ENCODE data around the gene SPTBN1.

SPTBN1 gene

DNA sequence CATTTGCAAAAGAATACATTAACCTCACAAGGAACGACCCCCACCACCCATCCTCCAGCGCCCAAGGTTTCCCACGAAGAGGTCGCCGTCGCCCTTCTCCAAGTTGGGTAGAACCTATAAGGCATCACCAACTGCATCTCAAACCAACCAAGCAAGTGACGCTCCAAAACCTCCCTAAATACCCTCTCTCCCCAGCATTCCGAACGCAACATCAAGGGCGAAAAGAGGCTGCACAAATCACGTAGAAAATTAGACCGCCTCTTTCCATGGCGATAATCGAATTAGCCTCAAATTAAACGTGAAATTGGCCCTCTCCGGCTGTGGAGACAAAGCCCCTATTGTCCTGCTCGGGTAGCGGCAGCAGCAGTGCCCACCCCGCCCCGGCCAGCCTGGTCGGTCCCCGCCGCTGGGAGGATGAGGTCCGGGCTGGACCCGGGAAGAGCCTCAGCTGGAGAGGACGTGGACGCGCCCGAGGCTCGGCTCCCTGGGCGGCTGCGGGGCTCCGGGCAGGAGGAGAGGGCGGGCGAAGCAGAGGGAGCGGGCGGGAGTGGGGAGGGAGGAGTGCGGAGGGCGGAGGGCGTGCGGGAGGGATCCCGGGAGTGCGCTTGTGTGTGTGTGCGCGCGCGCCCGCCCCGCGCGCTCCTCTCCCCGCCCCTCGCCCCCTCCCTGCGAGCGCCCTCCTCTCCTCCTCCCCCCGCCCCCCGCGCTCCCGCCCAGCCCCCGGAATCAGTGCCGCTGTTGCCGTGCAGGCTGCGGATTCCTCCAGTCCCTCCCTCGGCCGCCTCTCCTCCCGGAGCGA, at the start of gene SPTBN1:
Gene SPTBN1 (plus strand): TSS at position 765 of the 799 bp plus-strand sequence. CDS start 70,092 bp downstream, outside the sequence.
- DNase-seq (ENCODE audit: low read depth in 2 of 2): peak in 1 of 2 experiments; percentile 13

DNA sequence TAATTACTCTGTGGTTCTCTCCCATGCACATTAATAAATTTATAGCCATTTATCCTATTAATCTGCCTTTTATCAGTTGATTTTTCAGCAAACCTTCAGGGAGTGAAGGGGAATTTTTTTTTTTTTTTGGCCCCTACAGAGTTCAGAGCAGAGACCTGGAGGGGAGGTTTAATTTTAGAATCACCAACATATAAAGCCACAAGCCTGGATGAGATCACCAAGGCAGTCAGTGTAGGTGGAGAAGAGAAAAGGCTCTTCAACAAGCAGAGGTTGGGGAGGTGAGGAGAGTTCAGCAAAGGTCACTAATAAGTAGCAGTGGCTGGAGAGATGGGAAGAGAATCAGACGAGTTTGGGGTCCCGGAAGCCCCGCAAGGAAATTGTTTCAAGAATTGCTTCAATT, 48.4 kb upstream of the SPTBN1 start:
- no peak for DNase-seq (ENCODE audit: low read depth in 2 of 2)

- no peak for DNase-seq (ENCODE audit: low read depth in 2 of 2)
These were observed 47.8 kb upstream of the SPTBN1 start for GRCh38 chr2:54408288-54408687.

DNA sequence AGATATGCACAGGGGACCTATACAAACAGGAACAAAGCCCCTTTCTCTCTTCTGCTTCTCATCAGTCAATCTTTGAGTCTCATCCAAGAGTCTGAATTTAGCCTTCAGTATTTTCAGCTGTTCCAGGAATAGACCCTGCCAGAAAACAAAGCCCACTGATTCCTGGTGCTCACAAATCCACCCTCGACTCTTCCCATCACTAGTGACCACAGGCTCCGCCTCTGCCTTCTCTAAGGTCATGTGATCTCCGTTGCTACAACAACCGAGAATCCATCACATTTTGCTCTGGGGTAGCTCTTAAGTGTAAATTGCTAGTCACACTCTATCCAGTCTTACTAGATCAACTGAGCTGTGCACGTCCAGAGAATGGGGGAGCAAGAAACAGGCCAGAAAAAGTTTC, 46.4 kb upstream of the SPTBN1 start:
- DNase-seq (ENCODE audit: low read depth in 2 of 2): no peak

- no peak for DNase-seq (ENCODE audit: low read depth in 2 of 2)
These were observed 44.2 kb upstream of the SPTBN1 start for GRCh38 chr2:54411801-54412354.

DNA sequence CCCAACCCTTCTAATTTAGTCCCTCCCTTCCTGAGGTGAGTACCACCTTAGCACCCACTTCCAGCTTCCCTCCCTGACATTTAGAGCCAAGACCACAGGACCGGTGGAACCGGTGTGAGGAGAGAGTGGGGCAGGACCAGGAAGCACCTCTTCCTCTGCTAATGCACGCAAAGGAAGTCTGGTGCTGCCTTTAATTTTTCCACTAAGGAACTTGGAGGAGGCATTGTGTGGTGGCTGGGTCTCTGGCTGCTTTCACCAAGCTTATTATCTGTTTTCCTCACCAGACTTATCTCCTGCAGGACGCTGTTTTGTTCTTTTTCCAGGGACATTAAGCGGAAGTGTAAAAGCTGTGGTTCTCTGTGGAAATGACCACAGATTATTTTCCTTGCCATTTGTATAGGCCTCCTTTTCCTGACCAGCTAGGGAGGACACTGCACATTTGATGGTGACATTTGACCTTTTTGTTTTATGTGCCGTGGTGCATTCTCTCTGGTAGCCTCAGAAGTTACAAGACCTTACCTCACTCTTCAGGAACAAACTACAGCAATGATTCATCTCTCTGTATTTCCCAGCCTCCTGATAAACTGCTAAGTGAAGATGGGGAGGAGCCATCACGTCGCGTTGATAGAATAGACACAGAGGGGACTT, 39.8 kb upstream of the SPTBN1 start:
- DNase-seq (ENCODE audit: low read depth in 2 of 2): no peak

GRCh38 chr2:54416938-54417337, 39.2 kb upstream of the SPTBN1 start:
- DNase-seq (ENCODE audit: low read depth in 2 of 2): no peak

DNA sequence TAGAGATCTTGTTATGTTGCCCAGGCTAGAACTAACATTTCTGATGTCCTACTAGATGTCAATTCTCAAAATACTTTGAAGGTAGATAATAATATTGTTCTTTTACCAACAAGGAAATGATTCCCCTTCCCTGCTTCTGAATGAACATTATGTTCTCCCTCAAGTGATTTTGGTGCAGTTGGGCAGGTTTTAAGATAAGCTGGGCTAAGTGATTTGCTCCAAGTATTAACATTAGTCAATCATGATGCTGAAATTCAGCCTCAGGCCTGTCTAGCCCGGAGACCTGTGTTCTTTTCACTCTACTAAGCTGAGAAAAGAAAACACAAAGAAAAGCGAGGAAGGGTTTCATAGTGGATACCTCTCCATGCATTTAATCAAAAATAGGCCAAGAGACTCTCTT, 38.5 kb upstream of the SPTBN1 start:
- DNase-seq (ENCODE audit: low read depth in 2 of 2): no peak

DNA sequence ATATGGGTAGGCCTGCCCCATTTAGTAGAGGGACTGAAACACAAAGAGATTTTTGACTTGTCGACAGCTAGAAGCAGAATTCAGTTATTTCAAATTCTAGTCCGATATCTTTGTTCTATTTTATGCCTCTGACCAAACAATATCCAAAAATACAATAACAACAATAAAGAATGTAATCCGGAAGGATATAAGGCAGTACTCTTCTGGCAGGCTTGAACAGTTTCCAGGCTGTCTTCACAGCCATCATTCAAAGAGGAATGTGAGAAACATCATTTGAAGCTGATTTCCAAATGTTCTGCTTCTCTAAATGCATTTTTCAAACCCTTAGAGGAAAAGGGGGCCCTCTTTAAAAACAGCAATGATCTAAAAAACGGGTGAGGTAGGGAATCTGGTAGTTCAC, 36.7 kb upstream of the SPTBN1 start:
- no peak for DNase-seq (ENCODE audit: low read depth in 2 of 2)

GRCh38 chr2:54419855-54420523, 36.1 kb upstream of the SPTBN1 start:
- no peak for DNase-seq (ENCODE audit: low read depth in 2 of 2)

GRCh38 chr2:54420524-54421172, 35.5 kb upstream of the SPTBN1 start:
- DNase-seq (ENCODE audit: low read depth in 2 of 2): no peak

- DNase-seq (ENCODE audit: low read depth in 2 of 2): peak in 1 of 2 experiments; percentile 11
These were observed 34.0 kb upstream of the SPTBN1 start for GRCh38 chr2:54422072-54422581.

DNA sequence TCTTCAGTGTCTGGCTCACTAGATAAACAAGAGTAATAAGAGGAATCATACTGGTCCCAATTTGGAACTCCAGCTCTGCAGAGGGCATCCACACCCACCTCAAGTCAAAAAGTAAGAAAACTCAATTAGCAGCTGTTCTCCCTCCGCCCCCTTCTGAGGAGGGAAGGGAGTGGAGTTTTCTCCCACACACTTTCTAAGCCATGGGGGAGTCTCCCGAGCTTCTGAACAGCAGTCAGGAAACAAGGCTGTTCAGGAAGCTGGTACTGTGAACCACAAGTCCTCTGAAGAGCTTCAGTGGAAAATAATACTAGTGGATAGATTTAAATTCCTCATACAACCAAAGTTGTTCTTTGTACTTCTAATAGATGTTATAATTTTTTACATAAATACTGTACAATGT, 32.9 kb upstream of the SPTBN1 start:
- DNase-seq (ENCODE audit: low read depth in 2 of 2): no peak

GRCh38 chr2:54424555-54425163, 31.5 kb upstream of the SPTBN1 start:
- no peak for DNase-seq (ENCODE audit: low read depth in 2 of 2)

DNA sequence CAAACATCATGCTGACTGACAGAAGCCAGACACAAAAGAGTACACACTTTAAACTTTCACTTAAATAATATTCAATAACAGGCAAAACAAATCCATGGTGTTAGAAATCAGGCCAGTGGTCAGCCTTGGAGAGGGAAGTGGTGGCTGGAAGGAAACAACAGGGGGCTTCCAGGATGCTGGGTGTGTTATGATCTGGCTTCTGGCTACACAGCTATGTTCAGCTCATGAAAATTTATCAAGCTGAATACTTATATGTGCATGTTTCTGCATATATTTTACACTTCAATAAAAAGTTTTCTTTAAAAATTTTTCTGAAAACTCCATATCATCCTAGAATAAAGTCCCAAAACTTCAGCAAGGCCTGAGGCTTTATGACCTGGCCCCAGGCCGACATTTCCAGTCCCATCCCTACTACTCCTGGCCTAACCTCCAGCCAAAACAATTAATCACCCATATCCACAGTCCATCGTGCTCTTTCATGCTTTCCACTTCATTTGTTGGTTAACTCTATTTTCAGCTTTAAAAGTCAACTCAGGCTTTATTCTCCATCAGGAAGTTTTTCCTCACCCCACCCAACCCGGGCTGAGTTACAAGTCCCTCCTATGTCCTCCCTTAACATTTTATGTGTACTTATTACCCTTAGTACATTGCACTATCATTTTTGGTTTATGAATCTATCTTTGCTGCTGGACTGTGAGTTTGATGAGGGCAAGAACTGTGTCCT, 27.9 kb upstream of the SPTBN1 start:
- DNase-seq (ENCODE audit: low read depth in 2 of 2): no peak

DNA sequence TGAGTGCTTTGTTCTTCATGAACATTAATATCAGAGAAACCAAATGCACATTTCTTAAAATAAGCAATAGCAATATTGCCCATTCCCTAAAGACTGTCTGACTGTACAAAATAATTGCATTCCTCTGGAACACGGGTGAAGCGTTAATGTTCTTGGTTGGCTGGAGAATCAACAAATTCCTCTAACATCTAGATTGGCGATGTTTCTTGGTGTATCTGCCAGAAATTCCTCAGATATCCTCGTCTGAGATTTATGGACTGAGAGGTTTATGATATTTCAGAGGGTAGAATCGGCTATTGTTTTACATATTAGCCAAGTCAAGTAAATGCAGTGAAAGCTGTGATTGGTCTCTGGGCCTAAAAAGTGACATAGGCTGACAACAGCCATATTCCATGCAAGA, 27.1 kb upstream of the SPTBN1 start:
- no peak for DNase-seq (ENCODE audit: low read depth in 2 of 2)

- no peak for DNase-seq (ENCODE audit: low read depth in 2 of 2)
These were observed 26.1 kb upstream of the SPTBN1 start for GRCh38 chr2:54429811-54430551.

DNA sequence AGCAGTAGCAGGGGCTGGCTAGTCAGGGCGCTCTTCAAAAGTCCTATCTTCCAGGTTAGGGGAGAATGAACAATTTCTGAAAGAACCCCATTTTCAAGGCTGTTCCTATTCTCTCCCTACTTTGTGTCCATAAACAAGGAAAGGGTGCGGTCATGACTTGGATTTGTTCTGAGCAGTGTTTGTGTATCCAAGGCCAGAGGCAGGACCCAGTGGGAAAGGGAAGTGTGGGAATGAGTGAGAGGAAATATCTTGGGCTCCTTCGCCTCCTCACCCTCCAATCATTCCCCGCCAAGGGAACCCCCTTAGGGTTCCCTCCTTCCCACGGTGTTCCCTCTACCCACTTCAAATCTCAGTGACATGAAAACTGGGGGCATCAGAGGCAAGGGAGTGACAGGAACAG, 25.5 kb upstream of the SPTBN1 start:
- DNase-seq (ENCODE audit: low read depth in 2 of 2): no peak

GRCh38 chr2:54432251-54433015, 23.7 kb upstream of the SPTBN1 start:
- DNase-seq (ENCODE audit: low read depth in 2 of 2): no peak
